HL-60/S4 (cell line): ENCODE measurements around the gene SMC1A.
"Not testable (repeated sequence)": the region's sequence is repeated elsewhere in the genome, so short reads cannot be mapped to it uniquely, and the experiment has no call there.

Experiments
- in situ Hi-C: fragments of 300-500 bp; cut with MboI; formaldehyde crosslinking; loops from 2 replicates; pipeline ENCODE4 v1.14.3; 2022; ENCODE audit warnings: low sequenced_read_pairs

The SMC1A gene

DNA sequence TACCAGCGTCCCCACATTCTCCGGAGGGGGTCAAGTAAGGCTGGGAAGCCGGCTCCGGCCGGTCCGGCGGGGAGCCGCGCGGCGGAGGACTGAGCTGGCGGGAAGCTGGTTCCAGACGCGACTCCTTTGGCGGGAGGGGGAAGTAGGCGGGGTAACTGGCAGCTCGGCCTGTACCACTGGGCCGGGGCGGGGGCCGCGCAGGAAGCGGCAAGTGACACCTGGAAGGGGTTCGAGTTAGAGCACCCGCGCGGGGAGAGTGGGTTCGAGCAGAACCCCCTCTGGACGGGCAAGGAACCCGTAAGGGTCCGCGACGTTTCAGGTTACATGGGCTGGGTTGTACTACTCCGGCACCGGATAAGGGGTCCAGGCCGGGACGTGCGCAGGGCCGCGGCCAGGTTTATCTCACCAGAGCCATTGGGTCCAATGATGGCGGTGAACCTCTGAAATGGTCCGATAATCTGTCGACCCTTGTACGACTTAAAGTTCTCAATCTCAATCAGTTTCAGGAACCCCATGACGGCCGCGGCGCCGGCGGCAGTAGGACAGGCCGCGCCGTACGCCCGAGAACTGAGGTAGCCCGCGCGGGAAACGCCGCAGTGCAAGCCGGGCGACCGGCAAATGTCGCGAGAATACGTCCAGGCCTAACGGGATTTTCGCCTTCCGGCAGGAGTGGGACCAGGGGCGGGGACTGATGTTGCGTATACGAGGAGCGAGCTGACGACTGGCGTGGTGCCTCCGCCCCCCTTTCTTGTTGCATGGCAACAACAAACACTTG, at the start of gene SMC1A:
Gene SMC1A, minus strand, starts transcription at position 569 of the 775 bp plus-strand sequence. Its CDS starts 54 bp downstream, at position 515.
- in situ Hi-C loops = no loop called here

DNA sequence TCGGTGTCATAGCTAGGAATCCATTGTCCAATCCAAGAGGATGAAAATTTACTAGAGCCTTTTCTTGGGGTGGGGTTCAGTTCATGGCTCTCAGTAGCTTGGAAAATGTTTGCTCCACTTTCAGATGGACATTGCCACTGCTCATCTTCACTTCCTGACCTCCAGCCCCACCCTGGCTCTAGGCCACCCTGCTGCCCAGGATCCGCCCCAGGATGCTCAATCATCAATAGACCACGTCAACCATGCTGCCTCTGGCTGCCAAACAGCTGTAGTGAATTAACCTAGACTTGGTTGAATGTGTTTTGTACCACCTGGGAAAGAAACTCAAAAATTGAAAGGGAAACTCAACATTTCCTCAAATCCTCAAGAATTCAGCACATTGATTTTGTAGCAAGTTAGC, 48.9 kb upstream of the SMC1A start:
- in situ Hi-C loops = loop anchor here (10.0 kb wide), 1 partner anchor 157 kb away; no protein-coding TSS in a partner anchor

DNA sequence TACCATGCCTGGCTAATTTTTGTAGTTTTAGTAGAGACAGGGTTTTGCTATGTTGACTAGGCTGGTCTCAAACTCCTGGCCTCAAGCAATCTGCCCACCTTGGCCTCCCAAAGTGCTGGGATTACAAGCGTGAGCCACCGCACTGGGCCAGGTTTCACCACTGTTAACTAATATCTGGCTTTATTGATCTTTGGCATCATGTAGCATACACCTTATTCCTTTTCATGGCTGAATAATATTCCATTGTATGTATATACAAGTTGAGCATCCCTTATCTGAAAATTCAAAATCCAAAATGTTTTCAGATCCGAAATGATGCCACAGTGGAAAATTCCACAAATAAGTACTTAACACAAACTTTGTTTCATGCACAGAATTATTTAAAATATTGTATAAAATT, 46.2 kb upstream of the SMC1A start:
- in situ Hi-C loops = not testable (repeated sequence)

DNA sequence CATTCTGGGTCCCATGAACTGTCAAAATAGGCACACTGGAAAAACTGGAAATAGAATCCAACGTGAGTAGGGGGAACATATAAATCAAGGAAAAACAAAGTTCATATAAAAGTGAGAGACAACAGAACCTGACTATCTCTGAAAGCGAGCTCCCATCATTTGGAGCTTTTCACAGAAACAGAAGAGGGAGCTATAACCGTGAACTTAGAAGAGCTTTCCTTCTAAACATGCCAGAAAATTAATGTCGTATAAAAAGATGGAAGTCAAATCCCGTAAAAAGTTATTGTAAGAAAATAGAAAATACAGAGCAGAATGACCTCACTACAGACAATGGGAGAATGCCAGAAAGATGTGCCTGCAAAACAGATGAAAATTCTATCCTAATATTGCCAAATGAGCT, 35.6 kb upstream of the SMC1A start:
- in situ Hi-C loops = no loop called here

DNA sequence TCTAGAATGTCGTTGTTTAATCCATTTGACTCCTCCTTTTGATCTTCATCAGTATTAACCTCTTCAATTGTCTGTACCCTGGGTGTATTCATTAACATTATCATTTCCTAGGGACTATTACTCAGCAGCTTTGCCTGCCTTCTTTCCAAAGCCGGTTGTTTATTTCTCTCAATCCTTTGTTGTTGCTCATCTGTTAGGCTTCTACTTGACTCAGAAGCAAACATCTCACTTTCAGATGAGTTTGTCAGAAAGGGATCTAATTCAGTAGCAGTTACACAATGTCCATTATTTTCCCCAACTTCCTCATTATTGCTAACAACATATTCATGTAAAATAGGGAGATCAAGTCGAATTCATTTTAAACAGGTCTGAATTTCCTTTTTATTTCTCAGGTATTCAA, 33.8 kb upstream of the SMC1A start:
- in situ Hi-C loops = no loop called here

DNA sequence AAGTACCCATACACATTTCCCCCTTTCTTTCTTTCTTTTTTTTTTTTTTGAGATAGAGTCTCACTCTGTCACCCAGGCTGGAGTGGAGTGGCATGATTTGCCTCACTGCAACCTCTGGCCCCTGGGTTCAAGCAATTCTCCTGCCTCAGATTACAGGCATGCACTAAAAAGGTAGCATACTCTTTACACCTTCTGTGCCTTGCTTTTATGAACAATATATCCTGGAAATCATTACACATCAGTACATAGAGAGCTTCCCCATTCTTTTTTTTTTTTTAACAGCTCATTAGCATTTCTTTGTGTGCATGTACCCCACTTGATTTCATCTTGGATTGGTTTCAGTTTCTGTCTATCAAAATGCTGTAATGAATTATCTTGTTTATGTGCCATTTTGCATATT, 30.4 kb upstream of the SMC1A start:
- in situ Hi-C loops = no loop called here

DNA sequence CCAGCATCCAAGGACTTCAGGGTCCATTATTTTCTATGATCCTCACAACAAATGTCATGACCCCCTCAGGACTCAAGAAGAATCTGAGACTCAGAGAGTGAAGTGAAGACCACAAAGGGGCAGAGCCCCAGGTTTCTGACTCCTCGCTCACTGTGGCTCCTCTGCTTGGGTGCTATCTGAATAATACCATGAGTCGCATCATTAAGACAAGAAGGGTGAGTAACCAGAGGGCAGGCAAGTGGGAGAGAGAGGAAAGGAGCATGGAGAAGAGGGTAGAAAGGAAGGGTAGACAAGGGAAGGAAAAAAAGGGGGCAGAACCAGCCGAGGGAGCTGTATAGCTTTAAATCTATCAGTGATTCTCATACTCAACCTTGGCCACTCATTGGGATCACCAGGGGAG, 27.2 kb upstream of the SMC1A start:
- in situ Hi-C loops = no loop called here

DNA sequence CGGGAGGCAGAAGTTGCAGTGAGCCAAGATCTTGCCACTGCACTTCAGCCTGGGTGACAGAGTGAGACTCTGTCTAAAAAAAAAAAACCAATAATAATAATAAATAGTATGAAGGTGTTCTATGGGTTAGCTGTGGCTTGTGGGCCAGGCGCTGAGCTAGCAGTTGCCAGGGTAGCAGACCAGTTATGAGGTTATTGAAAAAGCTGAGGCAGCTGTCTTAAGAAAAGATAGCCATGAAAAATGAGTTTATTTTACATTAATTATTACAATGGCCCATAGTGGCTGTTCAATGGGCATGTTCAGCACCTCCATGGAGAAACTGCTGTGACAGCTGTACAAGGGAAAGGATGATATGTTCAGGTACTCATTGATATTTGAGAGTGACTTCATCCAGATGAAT, 25.0 kb upstream of the SMC1A start:
- in situ Hi-C loops = no loop called here

DNA sequence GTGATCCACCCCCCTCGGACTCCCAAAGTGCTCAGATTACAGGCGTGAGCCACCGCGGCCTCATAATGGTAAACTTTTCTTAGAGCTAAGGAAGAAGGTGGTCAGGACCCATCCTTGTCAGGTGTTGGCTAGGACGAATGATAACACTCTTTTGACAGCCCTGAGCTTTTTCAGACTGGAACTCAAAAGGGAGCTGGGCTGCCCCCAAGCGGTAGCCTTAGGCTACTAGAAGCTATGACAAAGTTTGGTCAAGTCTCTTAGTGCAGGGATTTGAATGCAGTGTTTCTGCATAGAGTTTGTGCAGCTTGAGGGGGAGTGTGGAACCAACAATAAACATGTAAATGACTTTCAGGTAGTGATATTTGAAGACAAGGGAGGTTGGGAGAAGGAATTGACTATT, 23.5 kb upstream of the SMC1A start:
- in situ Hi-C loops = no loop called here

DNA sequence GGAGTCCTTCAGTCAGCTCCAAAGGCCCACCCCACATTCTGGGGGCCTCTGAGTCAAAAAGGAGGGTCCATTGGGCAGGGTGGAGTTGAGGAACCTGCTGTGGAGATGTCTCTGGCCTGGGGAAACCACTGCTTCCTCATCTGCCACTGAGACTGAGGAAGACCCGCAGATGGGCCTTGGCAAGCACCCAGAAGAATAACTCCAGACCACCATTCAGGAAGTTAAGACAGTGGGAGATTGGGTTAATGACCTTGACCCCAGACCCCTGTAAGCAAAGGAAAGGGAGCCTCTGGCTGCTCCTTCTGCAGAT, 19.8 kb upstream of the SMC1A start:
- in situ Hi-C loops = no loop called here

DNA sequence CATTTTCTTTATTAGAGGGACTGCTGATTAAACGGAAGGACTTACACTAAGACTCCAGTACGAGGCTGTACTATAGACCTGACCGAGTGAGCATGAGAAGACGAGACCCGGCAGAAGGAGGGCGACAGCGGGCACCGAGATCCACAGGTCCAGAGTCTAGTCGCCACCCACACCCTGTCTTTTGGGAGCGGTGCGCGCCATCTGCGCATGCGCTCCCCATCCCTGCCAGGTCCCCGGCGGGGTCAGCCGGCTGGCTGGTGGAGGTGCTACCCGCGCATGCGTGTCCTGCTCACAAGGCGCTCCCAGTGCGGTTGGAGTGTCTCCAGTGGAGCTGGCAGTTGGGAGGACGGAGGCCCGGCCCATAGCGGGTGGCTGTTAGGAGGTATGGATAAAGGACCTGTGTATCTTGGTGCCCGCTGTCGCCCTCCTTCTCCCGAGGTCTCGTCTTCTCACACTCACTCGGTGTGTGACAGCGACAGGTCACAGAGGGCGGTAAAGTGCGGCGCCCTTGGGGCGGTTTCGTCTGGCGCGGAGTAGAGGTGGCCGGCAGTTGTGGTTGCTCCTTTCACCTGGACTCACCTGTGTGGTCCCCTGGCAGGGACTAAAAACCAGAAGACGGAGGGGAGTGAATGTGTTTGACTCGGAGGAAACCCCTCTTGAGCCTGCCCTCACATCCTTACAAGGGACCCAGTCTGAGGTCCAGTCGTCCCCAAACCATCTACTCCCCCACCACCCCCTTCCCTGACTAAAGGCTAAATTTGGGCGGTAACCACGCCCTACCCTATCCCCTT, 19.3 kb upstream of the SMC1A start:
- in situ Hi-C loops = no loop called here

DNA sequence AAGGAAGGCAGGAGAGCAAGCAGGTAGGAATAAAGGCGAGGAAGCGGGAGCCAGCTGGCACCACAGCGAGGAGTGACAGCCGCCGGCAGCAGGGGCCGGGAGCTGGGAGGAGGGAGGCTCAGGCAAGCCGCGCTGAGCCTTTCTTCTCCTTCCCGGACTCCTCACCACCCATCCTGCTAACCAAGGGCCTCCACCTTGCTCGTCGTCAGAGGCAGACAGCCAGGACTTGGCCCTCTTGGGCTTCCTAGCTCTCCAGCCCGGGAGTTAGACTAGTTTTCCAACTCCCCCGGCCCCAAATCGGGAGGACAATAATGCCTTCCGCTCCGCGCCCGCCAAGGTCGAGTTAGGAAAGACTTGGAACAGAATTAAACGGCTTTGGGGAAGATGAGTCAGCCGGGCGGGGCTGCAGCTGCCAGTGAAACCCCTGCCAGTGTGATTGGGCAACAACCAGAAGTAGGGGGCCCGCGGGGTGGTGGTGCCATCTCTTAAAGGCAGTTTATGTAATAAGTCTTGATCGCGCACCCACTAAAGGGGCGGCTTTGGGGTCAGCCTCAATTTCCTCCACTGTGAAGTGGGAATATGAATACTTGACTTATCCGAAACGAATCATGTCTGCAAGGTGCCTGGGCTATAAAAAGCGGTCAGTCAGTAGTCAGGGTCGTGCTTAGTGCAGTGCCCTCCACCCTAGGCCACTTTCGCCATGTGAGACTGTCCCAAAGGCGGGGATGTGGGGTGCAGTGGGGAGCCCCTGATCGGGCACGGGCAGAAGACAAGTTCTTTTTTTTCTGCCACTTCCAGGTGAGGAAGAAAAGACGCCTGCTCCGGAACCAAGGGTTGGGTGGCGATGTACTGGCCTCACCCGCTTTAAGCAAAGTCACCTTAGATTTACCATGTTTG, 18.4 kb upstream of the SMC1A start:
- in situ Hi-C loops = no loop called here

DNA sequence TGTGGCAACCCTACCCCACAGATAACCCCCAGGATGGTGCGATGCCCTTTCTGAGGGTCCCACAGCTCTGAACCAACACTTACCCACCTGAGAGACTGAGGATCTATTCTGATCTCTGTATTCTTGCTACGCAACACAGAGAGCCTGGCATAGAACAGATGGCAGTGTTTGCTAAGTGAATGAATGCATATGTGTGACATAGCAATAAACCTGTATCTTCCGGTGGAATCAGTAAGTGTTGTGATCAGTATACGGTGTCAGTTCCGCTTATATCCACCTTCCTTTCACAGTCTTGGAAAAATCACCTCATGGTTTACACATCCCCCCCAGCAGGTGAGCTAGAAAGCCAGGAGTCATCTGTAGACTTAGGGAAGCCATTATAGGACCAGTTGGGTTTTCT, 17.6 kb upstream of the SMC1A start:
- in situ Hi-C loops = no loop called here

DNA sequence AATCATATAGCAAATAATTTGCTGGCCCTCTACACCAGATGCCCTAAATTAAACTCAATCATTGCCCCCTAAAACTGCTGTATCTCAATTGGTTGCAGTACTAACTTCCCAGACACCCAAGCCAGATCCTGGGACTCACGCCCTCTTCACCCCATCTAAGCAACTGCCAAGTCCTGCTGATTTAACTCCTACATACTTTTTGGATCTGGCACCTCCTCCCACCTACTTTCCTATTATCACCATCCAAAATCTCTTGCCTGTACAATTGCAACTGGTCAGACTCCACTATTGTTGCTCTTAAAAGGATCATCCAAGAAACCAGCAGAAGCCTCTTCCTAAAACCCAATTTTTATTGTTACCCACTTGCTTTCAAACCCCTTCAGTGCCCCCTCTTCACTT, 16.4 kb upstream of the SMC1A start:
- in situ Hi-C loops = no loop called here

DNA sequence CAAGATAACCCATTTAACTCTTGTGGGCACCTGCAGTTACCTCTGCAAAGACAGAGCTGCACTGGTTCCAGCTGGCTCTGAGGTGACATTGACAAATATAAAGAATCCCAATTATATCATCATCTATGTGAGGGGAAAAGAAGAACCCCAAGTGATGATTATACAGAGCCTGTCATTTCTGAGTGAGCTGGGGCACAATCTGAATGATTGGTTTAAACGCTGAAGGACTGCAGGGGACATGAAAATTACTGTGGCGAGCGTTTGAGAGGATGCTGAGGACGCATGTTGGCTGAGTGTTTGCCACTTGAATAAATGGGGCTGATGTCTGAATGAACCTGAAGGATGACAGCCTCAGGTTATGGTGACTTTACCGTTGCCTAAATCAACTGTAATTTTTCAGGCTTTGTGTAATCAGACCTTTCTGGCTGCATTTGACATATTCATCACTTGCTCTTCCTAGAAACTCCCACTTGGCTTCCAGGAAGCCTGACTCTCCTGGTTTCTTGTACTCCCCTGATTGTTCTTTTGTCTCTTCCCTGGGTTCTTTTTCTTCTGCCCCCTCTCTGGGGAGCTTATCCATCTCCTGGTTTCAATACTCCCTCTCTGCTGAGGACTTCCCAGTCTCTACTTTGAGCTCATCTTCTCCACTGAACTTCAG, 15.8 kb upstream of the SMC1A start:
- in situ Hi-C loops = no loop called here

DNA sequence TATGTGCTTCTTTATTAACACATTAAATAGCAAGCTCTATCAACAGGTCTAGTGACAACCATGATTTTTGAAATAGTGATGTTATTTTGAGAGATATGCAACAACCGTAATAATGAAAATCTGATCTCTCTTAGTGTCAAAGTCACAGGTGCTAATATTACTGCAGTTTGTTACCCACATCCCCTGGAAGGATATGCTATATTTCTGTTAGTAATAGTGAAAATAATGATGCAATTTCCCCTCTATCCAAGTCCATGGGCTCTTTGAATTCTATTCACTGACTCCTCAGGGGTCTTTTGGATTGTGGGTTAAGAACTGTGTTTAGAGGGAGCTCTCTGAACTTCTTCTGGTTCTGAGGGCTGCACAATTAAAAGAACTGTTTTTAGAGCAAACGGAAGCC, 14.8 kb upstream of the SMC1A start:
- in situ Hi-C loops = no loop called here

DNA sequence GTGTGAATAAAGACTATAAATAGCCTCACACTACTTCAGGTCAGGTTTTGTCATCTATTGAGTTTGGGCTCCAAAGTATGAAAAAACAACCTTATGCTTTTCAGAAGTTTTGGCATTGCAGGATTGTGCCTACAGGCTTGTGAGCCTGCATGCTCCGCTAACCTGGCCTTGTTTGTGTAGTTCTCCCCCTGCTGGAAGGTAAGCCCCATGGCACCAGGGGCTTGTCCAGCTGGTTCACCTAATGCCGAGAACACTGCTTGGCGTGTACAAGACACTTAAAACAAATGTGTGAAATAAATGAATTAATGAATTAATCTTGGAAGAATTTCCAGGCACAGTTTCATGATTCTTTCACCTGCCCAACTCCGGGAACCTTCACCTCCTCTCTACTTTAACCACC, 13.5 kb upstream of the SMC1A start:
- in situ Hi-C loops = no loop called here

DNA sequence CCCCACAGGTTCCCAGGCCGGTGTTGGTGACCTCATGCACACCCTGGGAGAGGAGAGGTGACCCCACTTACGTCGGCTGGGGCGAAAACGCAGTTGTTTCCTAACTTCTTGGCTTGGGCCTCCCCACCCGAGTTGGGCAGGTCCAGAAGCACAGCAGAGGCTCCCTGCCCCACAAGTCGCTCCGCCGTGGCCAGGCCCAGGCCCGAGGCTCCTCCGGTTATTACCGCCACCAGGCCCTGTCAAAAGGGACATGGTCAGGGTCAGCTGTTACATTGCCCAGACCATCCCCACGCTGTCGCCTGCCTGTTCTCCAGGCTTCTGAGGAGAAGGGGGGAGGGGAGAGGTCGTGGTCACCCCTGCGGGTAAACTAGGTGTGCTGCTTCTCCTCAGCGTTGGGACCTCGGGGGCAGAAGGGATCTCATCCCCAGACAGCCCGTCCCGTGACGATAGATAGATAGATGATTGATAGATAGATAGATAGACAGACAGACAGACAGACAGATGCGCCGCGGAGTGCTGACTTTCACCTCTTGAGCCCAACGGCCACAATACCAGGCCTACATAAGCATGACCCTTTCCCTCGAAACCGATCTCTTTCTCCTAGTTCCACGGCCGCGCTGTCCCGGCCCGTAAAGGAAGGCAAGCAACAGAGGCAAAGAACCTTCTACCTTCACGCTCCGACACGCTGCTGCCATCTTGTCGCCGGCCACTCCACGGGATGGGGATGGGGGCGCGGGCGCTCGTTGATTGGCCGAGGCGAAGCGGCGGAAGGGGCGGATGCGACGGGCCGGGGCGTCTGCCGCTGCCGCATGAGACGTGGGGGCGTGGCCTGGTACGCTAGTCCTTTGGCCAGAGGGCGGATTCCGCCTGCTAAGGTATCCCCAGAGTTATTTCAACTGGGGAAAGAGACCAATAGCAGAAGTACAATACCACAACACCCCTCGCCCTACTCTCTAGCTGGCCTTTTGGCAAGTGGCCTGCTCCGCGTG, 11.5 kb upstream of the SMC1A start, which contains the start of gene HSD17B10:
Gene HSD17B10, minus strand, starts transcription at position 720 of the 989 bp plus-strand sequence. Its CDS starts 25 bp downstream, at position 695.
- in situ Hi-C loops = no loop called here

DNA sequence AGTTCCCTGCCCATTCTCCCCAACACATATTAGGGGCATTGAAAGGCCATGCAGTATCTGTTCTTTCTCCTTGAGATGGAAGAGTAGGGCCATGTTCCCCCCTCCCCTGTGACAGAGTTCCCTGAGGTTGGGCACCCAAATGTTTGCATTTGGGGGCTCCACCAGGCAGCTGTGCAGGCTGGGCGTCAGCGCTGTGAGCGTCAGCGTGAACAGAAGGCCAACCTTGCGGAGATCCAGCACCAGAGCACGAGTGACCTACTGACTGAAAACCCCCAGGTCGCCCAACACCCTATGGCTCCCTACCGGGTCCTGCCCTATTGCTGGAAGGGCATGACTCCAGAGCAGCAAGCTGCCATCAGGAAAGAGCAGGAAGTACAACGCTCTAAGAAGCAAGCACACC, 7.8 kb upstream of the SMC1A start:
- in situ Hi-C loops = no loop called here

DNA sequence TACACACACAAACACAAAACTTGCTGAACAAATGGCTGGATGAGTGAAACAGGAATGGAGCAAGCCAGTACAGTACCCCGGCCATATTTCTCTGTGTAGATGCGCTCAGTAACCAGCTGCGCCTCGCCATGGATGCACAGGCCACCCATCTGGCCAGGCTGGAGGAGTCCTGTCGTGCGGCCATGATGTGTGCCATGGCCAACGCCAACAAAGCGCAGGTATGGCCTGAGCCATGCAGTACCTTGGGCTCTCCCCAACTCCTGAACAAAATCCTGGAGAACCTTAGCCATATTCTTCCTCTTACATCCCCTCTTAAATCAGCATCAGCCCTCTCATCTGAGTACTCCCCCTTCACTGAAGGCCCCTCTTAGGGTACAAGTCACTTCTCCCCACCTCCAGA, 7.3 kb upstream of the SMC1A start:
- in situ Hi-C loops = no loop called here
